ENCODE data around the gene GFOD1.
"Not testable (repeated sequence)": the region's sequence is repeated elsewhere in the genome, so short reads cannot be mapped to it uniquely, and the experiment has no call there.

GFOD1 gene

GRCh38 chr6:13326031-13326586 is 161.3 kb downstream of the GFOD1 start:
- not testable (repeated sequence) for DNase-seq (ENCODE audit: low read depth in 2 of 2)

- DNase-seq (ENCODE audit: low read depth in 2 of 2): no peak
Observed at GRCh38 chr6:13319891-13320564, 167.4 kb downstream of the GFOD1 start.

DNA sequence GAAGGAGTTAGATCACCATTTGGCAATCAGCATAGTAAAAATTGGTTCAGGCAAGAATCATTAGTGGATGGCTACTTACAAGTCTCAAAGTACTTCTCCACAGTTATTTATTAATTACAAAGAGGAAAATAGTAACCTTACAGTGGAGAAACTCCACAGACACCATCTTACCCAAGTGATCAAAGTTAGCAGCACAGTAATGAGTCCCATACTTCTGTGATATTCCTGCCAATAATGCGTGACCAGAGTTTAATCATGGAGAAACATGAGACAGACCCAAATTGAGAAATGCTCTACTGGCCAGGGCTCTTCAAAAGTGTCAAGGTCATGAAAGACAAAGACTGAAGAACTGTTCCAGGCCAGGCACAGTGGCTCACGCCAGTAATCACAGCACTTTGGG is 168.6 kb downstream of the GFOD1 start:
- DNase-seq (ENCODE audit: low read depth in 2 of 2): no peak

- DNase-seq (ENCODE audit: low read depth in 2 of 2): no peak
Observed at GRCh38 chr6:13315896-13316295, 171.5 kb downstream of the GFOD1 start.

DNA sequence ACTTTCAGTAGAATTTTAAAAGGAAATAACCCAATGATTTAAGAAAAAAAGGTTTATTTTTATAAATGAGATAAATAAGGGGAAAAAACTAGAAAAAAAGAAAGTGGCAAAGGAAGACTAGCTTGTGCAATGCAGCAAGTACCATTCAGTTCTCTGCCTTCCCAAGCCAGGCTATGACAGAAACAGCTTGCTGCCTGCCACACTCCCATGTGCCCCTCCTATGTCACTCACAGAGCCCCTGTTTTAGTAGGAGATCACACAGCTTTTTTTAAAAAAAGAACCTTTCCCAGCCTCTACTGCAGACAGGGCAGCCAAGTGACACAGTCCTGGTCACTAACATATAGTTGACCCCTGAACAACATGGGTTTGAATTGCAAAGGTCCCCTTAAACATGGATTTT is 172.6 kb downstream of the GFOD1 start:
- DNase-seq (ENCODE audit: low read depth in 2 of 2): no peak

GRCh38 chr6:13311155-13311554 is 176.2 kb downstream of the GFOD1 start:
- no peak for DNase-seq (ENCODE audit: low read depth in 2 of 2)

- no peak for DNase-seq (ENCODE audit: low read depth in 2 of 2)
Observed at GRCh38 chr6:13308332-13308731, 179.1 kb downstream of the GFOD1 start.

Measured in stimulated activated CD8-positive, alpha-beta memory T cell treated with anti-CD3 and anti-CD28 coated beads, Interleukin-15, amount 100 ng/mL, for 48 hours (primary cell).